HepG2 (cell line): Measurements from ENCODE around the gene NFATC2. TPM values are rescaled to one million over a fixed set of nuclear protein-coding genes. Genes with fewer than 3 reads are reported as not detected.

Source experiments
- DPF2 ChIP-seq: sonication (generic); formaldehyde crosslinking; IDR thresholded peaks from 2 replicates; pipeline ENCODE4 v1.4.0; 2020; ENCODE audit warnings: mild to moderate bottlenecking, low read depth, missing genetic modification reagents, borderline replicate concordance
- ELF4 ChIP-seq: sonication (generic); formaldehyde crosslinking; IDR thresholded peaks from 2 replicates; pipeline ENCODE4 v1.5.0; 2020; ENCODE audit warnings: missing genetic modification reagents, mild to moderate bottlenecking, moderate library complexity, borderline replicate concordance
- FOSL1 ChIP-seq: sonication (generic); formaldehyde crosslinking; IDR thresholded peaks from 2 replicates; pipeline ENCODE4 v1.9.0; 2021; ENCODE audit warnings: missing genetic modification reagents, borderline replicate concordance
- GPN1 ChIP-seq: sonication (generic); formaldehyde crosslinking; IDR thresholded peaks from 2 replicates; pipeline ENCODE4 v1.5.1; 2020; ENCODE audit warnings: missing genetic modification reagents, borderline replicate concordance
- GTF2F1 ChIP-seq: fragments of 150-350 bp; IDR thresholded peaks from 2 replicates; pipeline ENCODE4 v1.6.1; 2014; ENCODE audit warnings: low read length
- HMG20B ChIP-seq: conservative IDR thresholded peaks from 2 replicates; pipeline ENCODE4 v1.6.1; 2016; ENCODE audit warnings: missing genetic modification reagents, missing compliant biosample characterization
- PLSCR1 ChIP-seq: sonication (generic); formaldehyde crosslinking; IDR thresholded peaks from 2 replicates; pipeline ENCODE4 v1.5.0; 2020; ENCODE audit warnings: missing genetic modification reagents, mild to moderate bottlenecking, borderline replicate concordance
- RFX3 ChIP-seq: IDR thresholded peaks from 2 replicates; pipeline ENCODE4 v1.6.1; 2016; ENCODE audit warnings: missing biosample characterization, missing genetic modification reagents
- THRA ChIP-seq: sonication (generic); formaldehyde crosslinking; IDR thresholded peaks from 2 replicates; pipeline ENCODE4 v1.4.0; 2020; ENCODE audit warnings: missing genetic modification reagents, borderline replicate concordance
- TOPORS ChIP-seq: sonication (generic); formaldehyde crosslinking; IDR thresholded peaks from 2 replicates; pipeline ENCODE4 v1.8.0; 2023; ENCODE audit warnings: mild to moderate bottlenecking, missing genetic modification reagents
- WIZ ChIP-seq: sonication (generic); formaldehyde crosslinking; IDR thresholded peaks from 2 replicates; pipeline ENCODE4 v1.5.1; 2020; ENCODE audit warnings: mild to moderate bottlenecking, missing genetic modification reagents
- ZBTB34 ChIP-seq: sonication (generic); formaldehyde crosslinking; IDR thresholded peaks from 2 replicates; pipeline ENCODE4 v1.8.0; 2022; ENCODE audit warnings: mild to moderate bottlenecking, missing genetic modification reagents
- ZFP1 ChIP-seq: IDR thresholded peaks from 2 replicates; pipeline ENCODE4 v1.6.1; 2016
- ZNF207 ChIP-seq: fragments of 450-650 bp; IDR thresholded peaks from 2 replicates; pipeline ENCODE4 v1.6.1; 2016; ENCODE audit warnings: antibody characterized with exemption, borderline replicate concordance
- ZNF253 ChIP-seq: sonication (generic); formaldehyde crosslinking; IDR thresholded peaks from 2 replicates; pipeline ENCODE4 v1.8.0; 2022; ENCODE audit warnings: mild to moderate bottlenecking, missing genetic modification reagents, borderline replicate concordance
- ZNF264 ChIP-seq: sonication (generic); formaldehyde crosslinking; IDR thresholded peaks from 2 replicates; pipeline ENCODE4 v1.4.0; 2020; ENCODE audit warnings: missing genetic modification reagents
- ZNF543 ChIP-seq: sonication (generic); formaldehyde crosslinking; IDR thresholded peaks from 2 replicates; pipeline ENCODE4 v1.4.0; 2020; ENCODE audit warnings: mild to moderate bottlenecking, missing genetic modification reagents
- polyA plus RNA-seq, 8 experiments: library from polyadenylated mRNA; depleted of rRNA in 3 of 8; stranded (reverse) in 7 of 8; unstranded in 1 of 8; fragments of >200 nt; fragmentation: Illumina TruSeq in 4 of 8; extraction: Trizol in 4 of 8; gene quantifications; 2 replicates each; pipeline versions ENCODE4 v1.2.1 to v1.2.3, GENCODE V29; 2011 to 2016; ENCODE audit warnings: low read depth in 4 of 8, missing spikeins in 1 of 8, mixed read lengths in 1 of 8; ENCODE audit not compliant: insufficient read depth in 1 of 8
- total RNA-seq, 5 experiments: library from RNA; depleted of rRNA; stranded (reverse); fragments of >200 nt; fragmentation: Illumina TruSeq; extraction: Trizol; gene quantifications; 2 replicates each; pipeline ENCODE4 v1.2.3, GENCODE V29; 2016; ENCODE audit warnings: low read depth in 1 of 5
- TF ChIP-seq, protein P1 (sequence below): sonication (generic); formaldehyde crosslinking; IDR thresholded peaks from 2 replicates; pipeline ENCODE4 v1.8.1; 2023; ENCODE audit warnings: missing genetic modification reagents, inconsistent platforms, borderline replicate concordance
- TF ChIP-seq, protein P2 (sequence below): sonication (generic); formaldehyde crosslinking; IDR thresholded peaks from 2 replicates; pipeline ENCODE4 v1.5.0; 2020; ENCODE audit warnings: mild to moderate bottlenecking, missing genetic modification reagents, moderate library complexity
- TF ChIP-seq, protein P3 (sequence below): IDR thresholded peaks from 2 replicates; pipeline ENCODE4 v1.6.1; 2016; ENCODE audit warnings: mild to moderate bottlenecking
- TF ChIP-seq, protein P4 (sequence below): sonication (generic); formaldehyde crosslinking; IDR thresholded peaks from 2 replicates; pipeline ENCODE4 v1.4.0; 2020; ENCODE audit warnings: missing genetic modification reagents

NFATC2 gene
- total and polyA plus RNA-seq, 2 of the 13 experiments (the other 11 are each of a cell fraction or from before 2014, with no cell fraction given), result 1.9 to 3.3 TPM

GRCh38 chr20:51428401-51429143, 113.9 kb downstream of the NFATC2 start (continued):
- TF ChIP-seq ZBTB34 (CRISPR knock-in tag) (no peak), ZNF253 (0 out of 2 replicates have a peak, but pooled peaks have one; percentile 65), PLSCR1 (CRISPR knock-in tag) (no peak), GPN1 (no peak), ZNF207 (no peak), ZNF543 (0 out of 2 replicates have a peak, but pooled peaks have one; percentile 71), RFX3 (CRISPR knock-in tag) (no peak), ZNF264 (CRISPR knock-in tag) (peak; percentile 89; the same call in 1 of the 2 replicates), TOPORS (CRISPR knock-in tag) (peak; percentile 61; the same call in 1 of the 2 replicates), GTF2F1 (no peak), FOSL1 (CRISPR knock-in tag) (no peak), ZFP1 (CRISPR knock-in tag) (no peak), THRA (CRISPR knock-in tag) (no peak), HMG20B (CRISPR knock-in tag) (no peak), ELF4 (CRISPR knock-in tag) (peak; percentile 78; the same call in 1 of the 2 replicates), WIZ (CRISPR knock-in tag) (no peak), DPF2 (peak; percentile 89)
- TF ChIP-seq, protein P1, sequence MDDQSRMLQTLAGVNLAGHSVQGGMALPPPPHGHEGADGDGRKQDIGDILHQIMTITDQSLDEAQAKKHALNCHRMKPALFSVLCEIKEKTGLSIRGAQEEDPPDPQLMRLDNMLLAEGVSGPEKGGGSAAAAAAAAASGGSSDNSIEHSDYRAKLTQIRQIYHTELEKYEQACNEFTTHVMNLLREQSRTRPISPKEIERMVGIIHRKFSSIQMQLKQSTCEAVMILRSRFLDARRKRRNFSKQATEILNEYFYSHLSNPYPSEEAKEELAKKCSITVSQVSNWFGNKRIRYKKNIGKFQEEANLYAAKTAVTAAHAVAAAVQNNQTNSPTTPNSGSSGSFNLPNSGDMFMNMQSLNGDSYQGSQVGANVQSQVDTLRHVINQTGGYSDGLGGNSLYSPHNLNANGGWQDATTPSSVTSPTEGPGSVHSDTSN (CRISPR knock-in tag), result no peak
- TF ChIP-seq, protein P2, sequence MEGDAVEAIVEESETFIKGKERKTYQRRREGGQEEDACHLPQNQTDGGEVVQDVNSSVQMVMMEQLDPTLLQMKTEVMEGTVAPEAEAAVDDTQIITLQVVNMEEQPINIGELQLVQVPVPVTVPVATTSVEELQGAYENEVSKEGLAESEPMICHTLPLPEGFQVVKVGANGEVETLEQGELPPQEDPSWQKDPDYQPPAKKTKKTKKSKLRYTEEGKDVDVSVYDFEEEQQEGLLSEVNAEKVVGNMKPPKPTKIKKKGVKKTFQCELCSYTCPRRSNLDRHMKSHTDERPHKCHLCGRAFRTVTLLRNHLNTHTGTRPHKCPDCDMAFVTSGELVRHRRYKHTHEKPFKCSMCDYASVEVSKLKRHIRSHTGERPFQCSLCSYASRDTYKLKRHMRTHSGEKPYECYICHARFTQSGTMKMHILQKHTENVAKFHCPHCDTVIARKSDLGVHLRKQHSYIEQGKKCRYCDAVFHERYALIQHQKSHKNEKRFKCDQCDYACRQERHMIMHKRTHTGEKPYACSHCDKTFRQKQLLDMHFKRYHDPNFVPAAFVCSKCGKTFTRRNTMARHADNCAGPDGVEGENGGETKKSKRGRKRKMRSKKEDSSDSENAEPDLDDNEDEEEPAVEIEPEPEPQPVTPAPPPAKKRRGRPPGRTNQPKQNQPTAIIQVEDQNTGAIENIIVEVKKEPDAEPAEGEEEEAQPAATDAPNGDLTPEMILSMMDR (CRISPR knock-in tag), result peak; percentile 37
- TF ChIP-seq, protein P3, sequence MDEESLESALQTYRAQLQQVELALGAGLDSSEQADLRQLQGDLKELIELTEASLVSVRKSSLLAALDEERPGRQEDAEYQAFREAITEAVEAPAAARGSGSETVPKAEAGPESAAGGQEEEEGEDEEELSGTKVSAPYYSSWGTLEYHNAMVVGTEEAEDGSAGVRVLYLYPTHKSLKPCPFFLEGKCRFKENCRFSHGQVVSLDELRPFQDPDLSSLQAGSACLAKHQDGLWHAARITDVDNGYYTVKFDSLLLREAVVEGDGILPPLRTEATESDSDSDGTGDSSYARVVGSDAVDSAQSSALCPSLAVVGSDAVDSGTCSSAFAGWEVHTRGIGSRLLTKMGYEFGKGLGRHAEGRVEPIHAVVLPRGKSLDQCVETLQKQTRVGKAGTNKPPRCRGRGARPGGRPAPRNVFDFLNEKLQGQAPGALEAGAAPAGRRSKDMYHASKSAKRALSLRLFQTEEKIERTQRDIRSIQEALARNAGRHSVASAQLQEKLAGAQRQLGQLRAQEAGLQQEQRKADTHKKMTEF (CRISPR knock-in tag), result peak; percentile 74
- TF ChIP-seq, protein P4, sequence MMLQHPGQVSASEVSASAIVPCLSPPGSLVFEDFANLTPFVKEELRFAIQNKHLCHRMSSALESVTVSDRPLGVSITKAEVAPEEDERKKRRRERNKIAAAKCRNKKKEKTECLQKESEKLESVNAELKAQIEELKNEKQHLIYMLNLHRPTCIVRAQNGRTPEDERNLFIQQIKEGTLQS (CRISPR knock-in tag), result no peak
